Measurements from ENCODE around the gene APOA5.

- TF ChIP-seq, protein P1, sequence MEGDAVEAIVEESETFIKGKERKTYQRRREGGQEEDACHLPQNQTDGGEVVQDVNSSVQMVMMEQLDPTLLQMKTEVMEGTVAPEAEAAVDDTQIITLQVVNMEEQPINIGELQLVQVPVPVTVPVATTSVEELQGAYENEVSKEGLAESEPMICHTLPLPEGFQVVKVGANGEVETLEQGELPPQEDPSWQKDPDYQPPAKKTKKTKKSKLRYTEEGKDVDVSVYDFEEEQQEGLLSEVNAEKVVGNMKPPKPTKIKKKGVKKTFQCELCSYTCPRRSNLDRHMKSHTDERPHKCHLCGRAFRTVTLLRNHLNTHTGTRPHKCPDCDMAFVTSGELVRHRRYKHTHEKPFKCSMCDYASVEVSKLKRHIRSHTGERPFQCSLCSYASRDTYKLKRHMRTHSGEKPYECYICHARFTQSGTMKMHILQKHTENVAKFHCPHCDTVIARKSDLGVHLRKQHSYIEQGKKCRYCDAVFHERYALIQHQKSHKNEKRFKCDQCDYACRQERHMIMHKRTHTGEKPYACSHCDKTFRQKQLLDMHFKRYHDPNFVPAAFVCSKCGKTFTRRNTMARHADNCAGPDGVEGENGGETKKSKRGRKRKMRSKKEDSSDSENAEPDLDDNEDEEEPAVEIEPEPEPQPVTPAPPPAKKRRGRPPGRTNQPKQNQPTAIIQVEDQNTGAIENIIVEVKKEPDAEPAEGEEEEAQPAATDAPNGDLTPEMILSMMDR (IDR thresholded peaks at IDR 0.05): no peak
- TF ChIP-seq POLR2A (IDR thresholded peaks at IDR 0.05) (no peak), POLR2AphosphoS5 (IDR thresholded peaks at IDR 0.05) (no peak)
Measured at GRCh38 chr11:116813170-116813569, 21.5 kb upstream of the APOA5 start.
